DND-41 (cell line): Measurements from ENCODE around the gene WFIKKN1.
A peak's percentile ranks its signal among the peaks of the same experiment; 100 is the strongest.

Experiments
- ATAC-seq: fragments of 200-7000 bp; cut with Tn5 transposase; 3 replicates; pipeline ENCODE4 v1.9.1; 2021; ENCODE audit warnings: low read depth; ENCODE audit not compliant: insufficient read depth
- DNase-seq: peaks from one replicate; pipeline ENCODE4 v3.0.0-alpha.2; 2020
- H2AFZ ChIP-seq: 2 replicates; pipeline ENCODE4 v1.6.0; 2012; ENCODE audit warnings: low read depth, low read length
- H3K27ac ChIP-seq: 2 replicates; pipeline ENCODE4 v1.5.1; 2012; ENCODE audit warnings: low read length, inconsistent platforms
- H3K27me3 ChIP-seq: fragments of 200-600 bp; sonication (generic); 2 replicates; pipeline ENCODE4 v1.6.0; 2012; ENCODE audit warnings: low read length, mild to moderate bottlenecking, inconsistent platforms; ENCODE audit not compliant: insufficient read depth, poor library complexity
- H3K36me3 ChIP-seq: 2 replicates; pipeline ENCODE4 v1.5.1; 2012; ENCODE audit warnings: low read length, inconsistent platforms; ENCODE audit not compliant: insufficient read depth
- H3K4me1 ChIP-seq: 2 replicates; pipeline ENCODE4 v1.5.1; 2012; ENCODE audit warnings: mild to moderate bottlenecking, low read length; ENCODE audit not compliant: insufficient read depth
- H3K4me2 ChIP-seq: 2 replicates; pipeline ENCODE4 v1.6.0; 2012; ENCODE audit warnings: mild to moderate bottlenecking, moderate library complexity, low read length, inconsistent platforms; ENCODE audit not compliant: insufficient read depth
- H3K4me3 ChIP-seq, 2 experiments: fragments of 200-600 bp in 1 of 2; shearing (Covaris generic) in 1 of 2; 2 replicates each; pipeline ENCODE4 v1.5.1; 2012 to 2016; ENCODE audit warnings: inconsistent platforms in 2 of 2, low read length in 2 of 2, mild to moderate bottlenecking in 2 of 2, low read depth in 1 of 2, moderate library complexity in 1 of 2
- H3K79me2 ChIP-seq: 2 replicates; pipeline ENCODE4 v1.6.0; 2012; ENCODE audit warnings: low read length, inconsistent platforms; ENCODE audit not compliant: insufficient read depth
- H3K9ac ChIP-seq: 2 replicates; pipeline ENCODE4 v1.6.0; 2012; ENCODE audit warnings: low read depth, mild to moderate bottlenecking, inconsistent platforms, low read length, moderate library complexity
- H3K9me3 ChIP-seq: 2 replicates; pipeline ENCODE4 v1.5.1; 2012; ENCODE audit warnings: low read length, moderate library complexity, mild to moderate bottlenecking, inconsistent platforms; ENCODE audit not compliant: insufficient read depth, severe bottlenecking
- H4K20me1 ChIP-seq: 2 replicates; pipeline ENCODE4 v1.6.0; 2012; ENCODE audit warnings: low read length; ENCODE audit not compliant: insufficient read depth
- EZH2 ChIP-seq: IDR thresholded peaks from 3 replicates; pipeline ENCODE4 v1.6.1; 2012; ENCODE audit warnings: borderline replicate concordance, low read depth, mild to moderate bottlenecking, moderate library complexity, low read length, inconsistent platforms; ENCODE audit not compliant: severe bottlenecking
- TF ChIP-seq, protein P1 (sequence below): IDR thresholded peaks from 2 replicates; pipeline ENCODE4 v1.5.1; 2012; ENCODE audit warnings: borderline replicate concordance, low read length, moderate library complexity, mild to moderate bottlenecking; ENCODE audit not compliant: poor library complexity, severe bottlenecking; ENCODE audit errors: extremely low read depth

The WFIKKN1 gene

GRCh38 chr16:629833-630248 is 944 bp upstream of the WFIKKN1 start:
- Histone ChIP-seq H3K27me3 (no peaks in the 10 kb centered on the region), H3K9me3 (no peaks in the 10 kb centered on the region), H3K9ac (no peak overlapping the region), H3K4me2 (no peak overlapping the region), H3K36me3 (peaks cover 35% of the 10 kb centered on the region), H3K27ac (no peak overlapping the region), H3K79me2 (peaks cover 10% of the 10 kb centered on the region), H3K4me1 (peaks cover 12% of the 10 kb centered on the region), H2AFZ (no peak overlapping the region), H3K4me3 (no peak overlapping the region), H4K20me1 (peaks cover 32% of the 10 kb centered on the region)
- DNase-seq (no peak), ATAC-seq (0 out of 3 replicates have a peak, but pooled peaks have one; percentile 3)
- TF ChIP-seq, protein P1, sequence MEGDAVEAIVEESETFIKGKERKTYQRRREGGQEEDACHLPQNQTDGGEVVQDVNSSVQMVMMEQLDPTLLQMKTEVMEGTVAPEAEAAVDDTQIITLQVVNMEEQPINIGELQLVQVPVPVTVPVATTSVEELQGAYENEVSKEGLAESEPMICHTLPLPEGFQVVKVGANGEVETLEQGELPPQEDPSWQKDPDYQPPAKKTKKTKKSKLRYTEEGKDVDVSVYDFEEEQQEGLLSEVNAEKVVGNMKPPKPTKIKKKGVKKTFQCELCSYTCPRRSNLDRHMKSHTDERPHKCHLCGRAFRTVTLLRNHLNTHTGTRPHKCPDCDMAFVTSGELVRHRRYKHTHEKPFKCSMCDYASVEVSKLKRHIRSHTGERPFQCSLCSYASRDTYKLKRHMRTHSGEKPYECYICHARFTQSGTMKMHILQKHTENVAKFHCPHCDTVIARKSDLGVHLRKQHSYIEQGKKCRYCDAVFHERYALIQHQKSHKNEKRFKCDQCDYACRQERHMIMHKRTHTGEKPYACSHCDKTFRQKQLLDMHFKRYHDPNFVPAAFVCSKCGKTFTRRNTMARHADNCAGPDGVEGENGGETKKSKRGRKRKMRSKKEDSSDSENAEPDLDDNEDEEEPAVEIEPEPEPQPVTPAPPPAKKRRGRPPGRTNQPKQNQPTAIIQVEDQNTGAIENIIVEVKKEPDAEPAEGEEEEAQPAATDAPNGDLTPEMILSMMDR = no peak
- no peak for TF ChIP-seq EZH2

DNA sequence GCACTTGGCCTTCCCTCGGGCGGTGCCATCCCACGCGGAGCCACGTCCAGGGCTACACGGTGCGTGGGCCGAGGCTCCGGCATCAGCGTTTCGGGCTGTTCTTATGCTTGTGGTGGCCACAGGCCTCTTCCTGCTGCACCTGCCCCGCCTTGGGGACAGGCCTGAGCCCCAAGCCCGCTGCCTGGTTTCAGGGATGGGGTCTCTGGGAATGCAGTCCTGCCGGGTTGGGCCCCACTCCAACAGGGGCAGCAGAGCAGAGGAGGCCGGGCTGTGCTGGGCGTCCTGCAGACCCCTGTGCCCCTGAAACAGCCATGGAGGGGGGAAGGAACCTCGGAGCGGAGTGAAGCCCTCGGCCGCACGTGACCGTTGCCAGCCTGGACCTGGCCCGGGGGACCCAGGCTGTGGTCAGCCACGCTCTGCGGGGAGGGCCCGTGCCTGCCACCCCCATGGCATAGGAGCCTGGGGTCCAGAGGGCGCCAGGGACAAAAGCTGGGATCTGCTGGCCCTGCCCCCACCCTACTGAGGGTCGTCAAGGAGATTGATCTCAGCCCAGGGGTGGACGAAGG is 453 bp upstream of the WFIKKN1 start:
- no peak overlapping the region for H3K9ac ChIP-seq
- no peak for TF ChIP-seq EZH2
- TF ChIP-seq, protein P1 = no peak
- H3K36me3 ChIP-seq = peaks cover 33% of the 10 kb centered on the region
- DNase-seq (no peak), ATAC-seq (0 out of 3 replicates have a peak, but pooled peaks have one; percentile 2)
- no peak overlapping the region for H3K27ac ChIP-seq
- no peaks in the 10 kb centered on the region for H3K27me3 ChIP-seq
- peaks cover 33% of the 10 kb centered on the region for H4K20me1 ChIP-seq
- H3K9me3 ChIP-seq = no peaks in the 10 kb centered on the region
- H3K4me2 ChIP-seq = no peak overlapping the region
- no peak overlapping the region for H3K4me3 ChIP-seq
- no peak overlapping the region for H2AFZ ChIP-seq
- H3K4me1 ChIP-seq = peaks cover 17% of the 10 kb centered on the region
- H3K79me2 ChIP-seq = peaks cover 15% of the 10 kb centered on the region

GRCh38 chr16:631808-632358 is 1.1 kb downstream of the WFIKKN1 start:
- Histone ChIP-seq H3K4me1 (peaks cover 20% of the 10 kb centered on the region), H3K36me3 (peaks cover 24% of the 10 kb centered on the region), H3K4me3 (no peak overlapping the region), H3K4me2 (no peak overlapping the region), H2AFZ (no peak overlapping the region), H3K9me3 (no peaks in the 10 kb centered on the region), H3K79me2 (peaks cover 23% of the 10 kb centered on the region), H3K27ac (no peak overlapping the region), H3K9ac (no peak overlapping the region), H4K20me1 (peaks cover 34% of the 10 kb centered on the region), H3K27me3 (no peaks in the 10 kb centered on the region)
- ATAC-seq (no peak), DNase-seq (no peak)
- TF ChIP-seq, protein P1 = no peak
- no peak for TF ChIP-seq EZH2
